ENCODE results near the gene GUCA1C. TPM values are rescaled to one million over a fixed set of nuclear protein-coding genes. Genes with fewer than 3 reads are reported as not detected.

Gene GUCA1C
- total RNA-seq, 1 experiment from 2014 or later = not detected

GRCh38 chr3:108918866-108919265 is 34.8 kb downstream of the GUCA1C start (continued):
- TF ChIP-seq ARID4B (CRISPR knock-in tag; IDR thresholded peaks at IDR 0.05; ENCODE audit: borderline replicate concordance) = no peak
- TF ChIP-seq ZNF532 (CRISPR knock-in tag; IDR thresholded peaks at IDR 0.05; ENCODE audit: borderline replicate concordance) = no peak
- TF ChIP-seq TCF7 (CRISPR knock-in tag; IDR thresholded peaks at IDR 0.05; ENCODE audit: low read depth) = no peak

GRCh38 chr3:108914774-108915641 is 38.7 kb downstream of the GUCA1C start:
- H3K4me1 Mint-ChIP-seq = peaks cover 6% of the 10 kb centered on the region
- ChIA-PET CTCF (interaction anchor here (0.6 to 1.9 kb wide), 31 partner anchors 10 to 484 kb away, joined by 3 to 16 read pairs (median 4); partner anchors contain the start of genes CIP2A and DZIP3), POLR2A (no interaction called here)
- no peaks in the 10 kb centered on the region for H3K36me3 Mint-ChIP-seq
- H3K27me3 Mint-ChIP-seq (ENCODE audit: low read depth) = no peaks in the 10 kb centered on the region
- no peak overlapping the region for H3K27ac Mint-ChIP-seq
- no peak overlapping the region for H3K4me3 Mint-ChIP-seq
- DNase-seq (ENCODE audit: low spot score) = peak; percentile 64
- no peaks in the 10 kb centered on the region for H3K9me3 Mint-ChIP-seq
- ATAC-seq = peak; percentile 99
- TF ChIP-seq ZNF219 (CRISPR knock-in tag; IDR thresholded peaks at IDR 0.05; ENCODE audit: borderline replicate concordance) = no peak
- peak; percentile 93 for TF ChIP-seq PRDM15 (CRISPR knock-in tag; IDR thresholded peaks at IDR 0.05)
- no peak for TF ChIP-seq E2F5 (CRISPR knock-in tag; IDR thresholded peaks at IDR 0.05)
- no peak for TF ChIP-seq ZBTB43 (CRISPR knock-in tag; IDR thresholded peaks at IDR 0.05)
- no peak for TF ChIP-seq MYBL2 (CRISPR knock-in tag; IDR thresholded peaks at IDR 0.05)
- no peak for TF ChIP-seq HMGXB4 (CRISPR knock-in tag; IDR thresholded peaks at IDR 0.05)
- no peak for TF ChIP-seq ZNF396 (CRISPR knock-in tag; IDR thresholded peaks at IDR 0.05; ENCODE audit: borderline replicate concordance)
- TF ChIP-seq CTCF (IDR thresholded peaks at IDR 0.05) = peak; percentile 81

Data from WTC11 (cell line).